HG02970 (cell line): ENCODE results near the gene DPYD.
A peak's percentile ranks its signal among the peaks of the same experiment; 100 is the strongest.

Source experiments
- ATAC-seq: cut with Tn5 transposase; IDR thresholded peaks from one replicate; pipeline ENCODE4 v1.9.1; 2021; ENCODE audit warnings: mild to moderate bottlenecking, moderate library complexity, moderate number of reproducible peaks; ENCODE audit not compliant: unreplicated experiment, low FRiP score

Gene DPYD

DNA sequence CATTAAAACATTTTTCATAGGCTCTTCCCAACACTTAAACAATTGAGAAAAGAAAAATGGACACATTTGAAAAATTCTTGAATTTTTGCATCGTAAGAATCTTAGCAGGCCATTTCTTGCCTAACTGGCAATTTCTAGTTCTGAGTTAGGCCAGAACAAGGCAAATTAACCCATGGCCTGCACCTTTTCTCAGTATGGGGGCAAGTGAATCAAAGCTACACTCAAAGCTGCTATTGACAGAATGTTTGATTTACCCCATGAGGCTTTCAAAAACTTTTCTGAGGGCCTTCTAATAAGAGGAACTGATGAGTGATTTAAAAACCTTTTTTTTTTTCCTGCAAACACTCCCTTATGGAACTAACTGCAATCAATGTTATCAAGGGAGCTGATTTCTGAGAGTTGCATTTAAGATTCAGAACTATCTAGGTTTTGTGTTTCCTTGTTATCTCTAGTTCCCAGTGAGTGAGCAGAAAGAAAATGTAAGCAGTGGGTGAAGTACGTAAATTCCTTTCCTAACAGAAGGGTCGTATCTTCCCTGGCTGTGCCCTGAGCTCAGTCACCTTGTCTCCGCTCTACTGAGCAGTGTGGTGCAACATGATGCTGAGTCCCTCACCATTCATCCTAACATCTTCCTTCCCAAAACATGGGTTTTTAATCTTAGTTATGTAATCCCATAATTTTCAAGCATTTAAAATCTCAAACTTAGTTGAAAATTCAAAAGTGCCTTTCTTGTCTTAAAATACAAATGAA, 353.7 kb downstream of the DPYD start:
- no peak for ATAC-seq

GRCh38 chr1:97565886-97566285, 354.9 kb downstream of the DPYD start:
- no peak for ATAC-seq

DNA sequence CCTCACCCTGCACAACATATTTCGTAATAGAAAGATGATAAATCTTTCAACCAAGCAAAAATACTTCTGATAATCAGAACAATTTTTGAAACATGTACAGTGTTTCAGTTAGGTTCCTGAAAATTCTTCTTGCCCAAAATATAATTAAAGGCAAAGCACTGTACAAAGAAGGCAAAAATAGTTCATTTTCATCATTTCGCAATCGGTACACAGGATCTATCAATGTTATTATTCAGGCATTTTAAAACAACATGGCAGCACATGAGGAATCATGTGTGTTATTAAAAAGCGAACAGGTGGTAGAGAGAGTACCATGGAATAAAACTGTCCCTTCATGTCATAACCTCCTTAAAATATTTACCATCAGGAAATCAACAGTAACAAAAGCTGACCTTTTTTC, 356.9 kb downstream of the DPYD start:
- ATAC-seq: no peak

GRCh38 chr1:97562081-97562480, 358.8 kb downstream of the DPYD start:
- no peak for ATAC-seq

GRCh38 chr1:97560714-97561113, 360.1 kb downstream of the DPYD start:
- no peak for ATAC-seq

GRCh38 chr1:97553971-97554370, 366.9 kb downstream of the DPYD start:
- ATAC-seq: no peak

GRCh38 chr1:97551113-97551512, 369.7 kb downstream of the DPYD start:
- ATAC-seq: no peak

DNA sequence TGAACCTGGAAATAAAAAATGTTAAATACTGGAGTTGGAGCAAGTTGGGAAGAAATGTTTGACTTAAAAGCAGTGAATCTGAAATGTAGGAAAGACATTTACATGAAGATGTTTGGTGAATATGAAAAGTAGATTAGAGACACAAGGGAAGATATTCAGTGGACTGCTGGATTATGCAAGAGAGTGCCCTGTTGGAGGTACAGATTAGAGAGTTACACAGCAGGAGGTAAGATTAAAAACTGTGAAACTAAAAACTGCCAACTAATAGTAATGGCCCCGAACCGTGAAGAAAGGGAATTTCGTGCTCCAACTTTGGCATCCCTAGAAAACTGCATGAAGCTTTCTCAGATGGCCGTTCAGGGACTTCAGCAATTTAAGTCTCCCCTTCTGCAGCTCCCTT, 375.4 kb downstream of the DPYD start:
- ATAC-seq: no peak

- no peak for ATAC-seq
These were observed 380.4 kb downstream of the DPYD start for GRCh38 chr1:97540346-97540888.

DNA sequence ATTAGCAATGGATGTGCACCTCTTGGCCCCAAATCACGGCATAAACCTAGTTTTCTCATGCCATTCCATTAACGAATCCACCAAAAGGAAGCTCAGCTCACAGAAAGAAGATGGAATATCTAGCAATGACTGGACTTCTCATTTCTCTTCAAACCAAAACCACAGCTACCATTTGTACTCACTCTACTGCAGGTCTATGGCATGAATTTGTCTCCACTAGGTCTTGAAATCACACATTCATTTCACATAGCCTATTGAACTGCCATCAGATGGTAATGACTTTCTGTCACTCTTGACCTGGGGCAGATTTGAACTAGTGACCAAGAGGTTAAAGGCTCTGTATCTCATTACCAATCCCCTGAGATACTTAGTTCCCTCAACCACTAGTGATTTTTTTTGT, 382.7 kb downstream of the DPYD start:
- no peak for ATAC-seq

DNA sequence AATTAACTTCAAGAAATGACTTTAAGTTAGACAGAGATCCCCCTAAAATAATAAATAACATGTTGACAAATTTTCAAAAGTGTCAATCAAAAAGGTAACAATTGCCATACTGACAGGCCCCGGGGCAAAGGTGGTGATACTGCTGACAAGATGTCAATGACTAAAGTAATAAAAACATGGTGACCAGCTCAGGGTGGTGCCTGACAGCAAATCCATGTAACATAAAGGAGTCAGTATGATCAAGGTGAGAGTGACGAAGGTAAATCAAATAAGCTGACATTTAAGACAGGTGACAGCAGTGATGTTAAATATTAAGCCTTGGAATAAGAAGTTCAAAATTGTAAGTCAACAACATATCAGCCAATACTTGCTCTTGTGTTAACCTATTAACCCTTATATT, 387.5 kb downstream of the DPYD start:
- no peak for ATAC-seq

- no peak for ATAC-seq
These were observed 391.2 kb downstream of the DPYD start for GRCh38 chr1:97529600-97529999.

DNA sequence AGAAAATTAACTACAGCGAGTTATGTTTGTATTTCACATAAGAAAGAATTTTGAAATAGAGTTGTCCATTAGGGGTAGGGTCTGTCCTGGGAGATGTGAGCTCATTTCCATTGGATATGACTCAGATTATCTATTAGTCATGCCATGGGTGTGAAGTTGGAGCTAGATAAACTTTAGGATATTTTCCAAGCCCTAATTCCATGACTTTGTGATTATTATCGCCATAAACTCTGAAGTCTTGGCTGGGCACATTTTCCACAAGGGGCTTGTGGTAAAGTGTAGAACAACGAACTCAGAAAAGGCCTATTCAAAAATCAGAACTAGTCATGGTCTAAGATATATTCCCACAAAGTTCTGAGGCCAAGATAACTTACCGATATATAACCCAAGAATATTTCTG, 396.6 kb downstream of the DPYD start:
- no peak for ATAC-seq

- no peak for ATAC-seq
These were observed 404.2 kb downstream of the DPYD start for GRCh38 chr1:97516588-97516987.

- ATAC-seq: no peak
These were observed 412.1 kb downstream of the DPYD start for GRCh38 chr1:97508653-97509218.

- ATAC-seq: no peak
These were observed 413.0 kb downstream of the DPYD start for GRCh38 chr1:97507863-97508262.

DNA sequence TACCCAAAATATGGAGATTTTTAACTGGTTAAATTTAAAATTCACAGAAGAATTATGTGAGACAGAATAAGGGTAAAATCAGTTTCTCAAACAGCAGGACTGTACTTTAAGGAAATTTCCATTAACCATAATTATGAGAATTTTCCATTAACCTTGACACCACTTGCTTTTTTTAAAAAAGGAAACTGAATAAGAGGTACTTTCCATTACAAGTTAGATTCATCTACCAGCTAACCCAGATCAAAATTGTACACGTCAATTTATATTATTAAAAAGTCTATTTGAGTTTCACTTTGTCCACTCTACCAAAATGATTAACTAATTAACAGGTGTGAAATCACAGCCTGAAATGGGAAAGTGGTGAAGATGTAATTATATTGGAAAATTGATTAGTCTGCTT, 414.5 kb downstream of the DPYD start:
- no peak for ATAC-seq

DNA sequence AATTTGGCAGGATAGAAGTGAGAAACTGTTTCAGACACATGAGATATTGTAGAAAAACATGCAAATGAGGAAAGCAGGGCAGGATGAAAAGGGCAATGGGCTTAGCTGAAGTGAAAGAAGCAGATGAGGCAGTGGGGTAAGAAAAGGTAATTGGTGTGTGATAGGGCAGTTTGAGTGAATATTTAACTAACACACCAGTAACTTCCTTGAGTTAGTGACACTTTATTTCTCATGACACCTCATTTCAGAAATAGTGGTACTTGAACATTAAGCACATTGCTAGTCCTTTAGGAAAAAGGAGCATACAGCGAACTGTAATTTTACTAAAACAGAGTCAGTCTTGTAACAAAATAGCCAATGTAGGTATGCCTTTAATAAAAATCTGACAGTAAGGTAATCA, 415.0 kb downstream of the DPYD start:
- ATAC-seq: peak; percentile 89

DNA sequence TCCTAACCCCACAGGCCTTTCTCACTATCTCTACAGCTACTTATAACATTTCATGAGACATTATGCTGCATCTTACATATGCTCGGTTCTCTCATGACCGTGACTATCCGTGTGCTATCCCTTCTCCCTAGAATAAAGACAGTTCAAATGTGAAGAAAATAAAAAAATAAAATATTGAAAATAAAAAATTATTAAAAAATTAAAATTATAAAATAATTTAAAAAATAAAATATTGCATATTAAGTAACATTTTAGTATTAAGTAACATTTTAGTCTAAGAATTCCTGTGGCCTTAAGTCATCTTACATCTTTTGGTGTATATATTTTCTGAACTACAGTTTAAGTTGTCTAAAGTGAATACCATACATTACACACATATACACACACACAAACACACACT, 415.5 kb downstream of the DPYD start:
- no peak for ATAC-seq

DNA sequence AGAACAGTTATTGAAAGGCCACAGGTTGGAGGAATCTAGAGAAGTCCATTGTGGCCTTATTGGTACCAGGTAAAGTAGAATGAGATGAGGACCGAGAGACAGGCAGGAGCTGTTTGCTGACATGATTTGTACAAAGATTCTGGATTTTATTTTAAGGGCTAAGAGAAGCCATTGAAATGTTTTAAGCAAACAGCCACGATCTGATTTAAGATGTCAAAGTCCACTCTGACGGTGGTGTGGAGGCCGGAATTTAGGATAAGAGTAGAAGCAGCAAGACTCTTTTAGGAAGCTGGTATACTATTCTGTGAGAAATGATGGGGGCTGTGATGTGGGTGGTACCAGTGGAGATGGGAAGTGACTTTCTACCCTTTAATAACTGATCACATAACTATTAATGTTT, 418.5 kb downstream of the DPYD start:
- ATAC-seq: no peak

GRCh38 chr1:97501628-97502027, 419.2 kb downstream of the DPYD start:
- ATAC-seq: no peak

DNA sequence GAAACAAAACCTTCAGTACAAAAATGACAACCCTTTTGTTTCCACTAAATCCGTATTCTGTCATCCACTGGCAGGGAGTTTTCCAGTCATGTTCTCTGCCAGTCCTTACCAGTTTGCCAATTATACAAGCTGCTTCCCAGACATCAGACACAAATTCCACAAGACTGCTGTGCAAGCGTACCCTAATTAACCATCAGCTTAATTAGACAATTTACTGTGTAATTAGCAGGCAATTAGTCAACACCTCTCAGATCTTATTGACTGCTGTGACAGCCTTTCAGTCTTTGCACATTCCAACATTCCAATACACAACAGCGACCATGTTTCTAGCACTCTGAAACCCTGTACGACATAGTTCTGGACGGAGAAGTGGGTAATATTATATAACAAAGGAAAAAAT, 420.1 kb downstream of the DPYD start:
- no peak for ATAC-seq
